Heart right ventricle (tissue), 16 donors: ENCODE data around the gene GPBP1L1. TPM values are rescaled to one million over a fixed set of nuclear protein-coding genes. Genes with fewer than 3 reads are reported as not detected.

Source experiments
- ATAC-seq, 8 donors: fragments of 200-7000 bp; cut with Tn5 transposase; one replicate each; pipeline ENCODE4 v1.9.1; 2020; ENCODE audit warnings: mild to moderate bottlenecking in 8 of 8, moderate library complexity in 8 of 8, moderate number of reproducible peaks in 1 of 8
- DNase-seq, 2 donors: peaks; one replicate each; pipeline ENCODE4 v3.0.0-alpha.2; 2020
- H3K27ac ChIP-seq, 10 donors: fragments of 200-600 bp; sonication (generic) in 2 of 10; one replicate each; pipeline versions ENCODE4 v1.5.0 to v1.8.0; 2020 to 2022; ENCODE audit warnings: mild to moderate bottlenecking in 3 of 10
- H3K27me3 ChIP-seq, 7 donors: fragments of 200-600 bp; one replicate each; pipeline ENCODE4 v1.8.0; 2021 to 2022; ENCODE audit warnings: mild to moderate bottlenecking in 2 of 7
- H3K36me3 ChIP-seq, 9 donors: fragments of 200-600 bp; sonication (generic) in 1 of 9; one replicate each; pipeline versions ENCODE4 v1.5.0 to v1.8.0; 2020 to 2022; ENCODE audit warnings: mild to moderate bottlenecking in 2 of 9
- H3K4me1 ChIP-seq, 9 donors: fragments of 200-600 bp; sonication (generic) in 1 of 9; one replicate each; pipeline versions ENCODE4 v1.5.0 to v1.8.0; 2020 to 2022; ENCODE audit warnings: mild to moderate bottlenecking in 4 of 9
- H3K4me3 ChIP-seq, 10 donors: fragments of 200-600 bp; sonication (generic) in 2 of 10; one replicate each; pipeline versions ENCODE4 v1.5.0 to v1.8.0; 2020 to 2022; ENCODE audit warnings: mild to moderate bottlenecking in 7 of 10, moderate library complexity in 2 of 10
- H3K9me3 ChIP-seq, 11 donors: fragments of 200-600 bp in 10 of 11; sonication (generic) in 2 of 11; one replicate each; pipeline versions ENCODE4 v1.5.0 to v1.8.0; 2013 to 2022; ENCODE audit warnings: mild to moderate bottlenecking in 2 of 11, control low read depth in 1 of 11, moderate library complexity in 1 of 11
- CTCF ChIP-seq, 9 donors: fragments of 200-600 bp; sonication (generic) in 2 of 9; IDR thresholded peaks; one replicate each; pipeline versions ENCODE4 v1.5.0 to v1.8.0; 2021 to 2022; ENCODE audit warnings: antibody characterized with exemption in 9 of 9, mild to moderate bottlenecking in 5 of 9, moderate library complexity in 1 of 9
- WGBS, 2 donors: extraction: QIAGEN DNeasy Blood & Tissue Kit; methylation state at CpG; one replicate each; pipeline ENCODE4 v1.1.7; 2013; ENCODE audit warnings: inconsistent platforms in 1 of 2; 5-methylcytosine and 5-hydroxymethylcytosine counted together
- intact Hi-C, 10 donors: fragments of 100-400 bp; cut with DNase I; formaldehyde crosslinking; loops; one replicate each; pipeline versions ENCODE4 v1.11.1 to v1.14.2; 2022
- polyA plus RNA-seq, 2 donors: library from polyadenylated mRNA; stranded (reverse); fragments of 200-250 nt; gene quantifications; one replicate each; pipeline ENCODE4 v1.2.3, GENCODE V29; 2013
- total RNA-seq, 10 donors: library from RNA; stranded (reverse); fragmentation: NEBNext Ultra II Directional in 3 of 10; extraction: Animal tissue kit (Norgen Biotek cat#: 25700) in 3 of 10; gene quantifications; one replicate each; pipeline versions ENCODE4 v1.2.1 to v1.2.4, GENCODE V29; 2021 to 2023
- donor health status: Arrhythmogenic right ventricular cardiomyopathy.
- donor health status: ischemic (EF 13 %, LVEDD 7.1; RV severe dilation, severe dysfunction).
- donor health status: healthy with polysubstance abuse.
- donor health status: DM: no; HTN: yes; CAD: no.
- donor health status: DM: no; HTN: no; CAD: no.
- donor health status: ischemic (EF 25% LVEDD 6.9; RV normal size, moderate dysfunction).
- donor health status: ischemic (EF 25% LVEDD 5.7; RV mildly dilated, moderate dysfunction).
- donor health status: healthy.
- donor health status: DM: yes; HTN: yes; CAD: no.
- donor health status: Ischemic cardiomyopathy.
- donor health status: ischemic (EF 35%, LVEDD 5.7; RV mildly dilated, moderate dysfunction).
- donor health status: nonischemic (EF 11% LVEDD 7.7; RV severe dilation, severe dysfunction).
- donor health status: DM: yes; HTN: yes; CAD: no.
- donor health status: PGD.
- donor health status: ischemic (EF 29% LVEDD 5.4; RV normal size, mild dysfunction).
- donor health status: nonischemic (EF 23%, LVEDD 6.1; RV moderate dilation, normal function).

GPBP1L1 gene
- total and polyA plus RNA-seq, 12 donors = 27.6 to 95.0 (median 81.6) TPM

- intact Hi-C loops = no loop called here
- H3K4me1 ChIP-seq = peaks cover 2 to 73% (median 57%) of the 10 kb centered on the region in 9 donors
- TF ChIP-seq CTCF (IDR thresholded peaks at IDR 0.05) = no peak
- peak overlapping the region in 1 of 10 donors; percentile 4 for H3K27ac ChIP-seq
- no peak for DNase-seq
- H3K36me3 ChIP-seq = peaks cover 0 to 7% (median 0%) of the 10 kb centered on the region in 9 donors
- H3K4me3 ChIP-seq = no peak overlapping the region
- H3K27me3 ChIP-seq = no peaks in the 10 kb centered on the region
- peak in 3 of 8 donors; percentile 49 to 53 (median 51) for ATAC-seq
- WGBS, 2 donors = 41 to 70% methylated on average over 2 of the region's 2 CpGs
- H3K9me3 ChIP-seq = no peaks in the 10 kb centered on the region
Measured at GRCh38 chr1:45666836-45667235, 19.5 kb downstream of the GPBP1L1 start.

- no peak for DNase-seq
- peaks cover 0 to 71% (median 39%) of the 10 kb centered on the region in 9 donors for H3K36me3 ChIP-seq
- no peak overlapping the region for H3K4me3 ChIP-seq
- ATAC-seq = no peak
- intact Hi-C loops = no loop called here
- 59 to 68% methylated on average over 2 of the region's 2 CpGs for WGBS, 2 donors
- no peaks in the 10 kb centered on the region for H3K27me3 ChIP-seq
- H3K4me1 ChIP-seq = peaks cover 0 to 14% (median 3%) of the 10 kb centered on the region in 9 donors
- no peak overlapping the region for H3K27ac ChIP-seq
- no peaks in the 10 kb centered on the region for H3K9me3 ChIP-seq
- no peak for TF ChIP-seq CTCF (IDR thresholded peaks at IDR 0.05)
Measured at GRCh38 chr1:45660336-45660735, 26.0 kb downstream of the GPBP1L1 start.

- no peak overlapping the region for H3K4me3 ChIP-seq
- H3K9me3 ChIP-seq = no peaks in the 10 kb centered on the region
- peaks cover 0 to 14% (median 3%) of the 10 kb centered on the region in 9 donors for H3K4me1 ChIP-seq
- intact Hi-C loops = no loop called here
- DNase-seq (no peak), ATAC-seq (no peak)
- no peak for TF ChIP-seq CTCF (IDR thresholded peaks at IDR 0.05)
- peaks cover 0 to 80% (median 47%) of the 10 kb centered on the region in 9 donors for H3K36me3 ChIP-seq
- H3K27me3 ChIP-seq = no peaks in the 10 kb centered on the region
- WGBS, 2 donors = 94 to 100% methylated on average over 2 of the region's 2 CpGs
- H3K27ac ChIP-seq = no peak overlapping the region
Measured at GRCh38 chr1:45659222-45659621, 27.1 kb downstream of the GPBP1L1 start.

- Histone ChIP-seq H3K27ac (no peak overlapping the region), H3K27me3 (no peaks in the 10 kb centered on the region), H3K4me1 (peaks cover 0 to 12% (median 3%) of the 10 kb centered on the region in 9 donors), H3K9me3 (no peaks in the 10 kb centered on the region), H3K36me3 (peaks cover 0 to 90% (median 48%) of the 10 kb centered on the region in 9 donors), H3K4me3 (no peak overlapping the region)
- ATAC-seq (no peak), DNase-seq (no peak)
- 63 to 81% methylated on average over 2 of the region's 2 CpGs for WGBS, 2 donors
- intact Hi-C loops = no loop called here
- no peak for TF ChIP-seq CTCF (IDR thresholded peaks at IDR 0.05)
Measured at GRCh38 chr1:45658171-45658570, 28.2 kb downstream of the GPBP1L1 start.
